HTERT RPE-1 (cell line): ENCODE measurements around the gene RAB25.
"Not testable (repeated sequence)": the region's sequence is repeated elsewhere in the genome, so short reads cannot be mapped to it uniquely, and the experiment has no call there.

Experiments
- in situ Hi-C: fragments of 300-500 bp; cut with MboI; formaldehyde crosslinking; loops from 4 replicates; pipeline ENCODE4 v1.14.3; 2020; ENCODE audit warnings: low sequenced_read_pairs

The RAB25 gene

GRCh38 chr1:156115514-156116374 is 54.8 kb downstream of the RAB25 start:
- in situ Hi-C loops: no loop called here

- in situ Hi-C loops: not testable (repeated sequence)
Observed at GRCh38 chr1:156116731-156117130, 55.8 kb downstream of the RAB25 start.

- in situ Hi-C loops: no loop called here
Observed at GRCh38 chr1:156117414-156118176, 56.6 kb downstream of the RAB25 start.

GRCh38 chr1:156118177-156118868 is 57.4 kb downstream of the RAB25 start:
- in situ Hi-C loops: no loop called here

GRCh38 chr1:156119503-156120209 is 58.7 kb downstream of the RAB25 start:
- in situ Hi-C loops: no loop called here
